DMS114 treated with DMSO at 0.1 percent for 48 hours (cell line): Measurements from ENCODE around the gene MCC.

Experiments
- DNase-seq: peaks from one replicate; lab custom pipeline; 2025; ENCODE audit not compliant: unreplicated experiment; lab: John Stamatoyannopoulos, UW

Gene MCC

DNA sequence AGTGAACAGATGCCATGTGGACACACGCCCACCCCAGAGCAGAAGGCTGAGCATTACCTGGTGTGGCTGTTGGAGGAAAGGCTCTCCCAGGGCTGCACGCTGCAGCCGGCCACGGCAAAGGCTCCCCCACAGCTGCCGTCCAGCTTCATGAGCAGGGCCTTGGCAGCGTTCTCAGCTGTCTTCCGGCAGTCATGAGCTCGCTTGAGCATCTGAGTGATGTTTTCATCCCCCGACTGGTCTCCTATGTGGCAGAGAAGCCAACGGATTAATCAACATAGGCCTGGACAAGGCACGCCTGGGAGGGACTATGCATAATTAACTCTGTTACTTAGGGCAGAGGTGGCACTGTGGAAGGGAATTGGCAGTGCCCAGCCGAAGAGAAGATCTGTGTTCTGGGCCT lies 424.3 kb downstream of the MCC start:
- no peak for DNase-seq

DNA sequence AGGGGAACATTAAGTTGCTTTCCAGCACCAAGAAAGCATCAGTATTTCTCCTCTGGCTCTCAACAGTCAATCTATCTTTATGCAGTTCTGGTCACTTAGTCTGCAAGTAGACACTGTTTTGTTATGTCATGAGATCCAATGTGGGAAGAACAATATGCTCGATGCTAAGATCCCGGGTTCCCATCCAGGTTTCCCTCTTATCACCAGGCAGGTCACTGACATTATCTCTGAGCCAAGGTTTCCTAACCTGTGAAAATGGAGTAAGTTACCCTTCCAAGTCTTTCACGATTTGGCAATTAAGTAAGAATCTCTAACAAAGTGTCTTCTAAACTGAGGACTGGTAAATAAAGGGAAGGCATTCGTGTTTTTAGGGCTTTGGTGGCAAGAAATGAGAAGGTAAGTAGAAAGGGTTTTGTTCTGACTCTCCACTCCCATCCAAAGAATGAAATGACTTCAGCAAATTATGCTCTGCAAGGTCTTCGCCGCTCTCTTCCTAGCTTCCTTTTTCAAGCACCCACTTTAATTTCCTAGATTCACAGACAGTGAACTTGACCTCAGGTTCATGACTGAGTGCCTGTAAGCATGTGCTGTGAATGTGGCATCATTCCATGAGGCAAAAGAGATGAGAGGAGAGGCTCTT lies 425.3 kb downstream of the MCC start:
- DNase-seq: no peak

DNA sequence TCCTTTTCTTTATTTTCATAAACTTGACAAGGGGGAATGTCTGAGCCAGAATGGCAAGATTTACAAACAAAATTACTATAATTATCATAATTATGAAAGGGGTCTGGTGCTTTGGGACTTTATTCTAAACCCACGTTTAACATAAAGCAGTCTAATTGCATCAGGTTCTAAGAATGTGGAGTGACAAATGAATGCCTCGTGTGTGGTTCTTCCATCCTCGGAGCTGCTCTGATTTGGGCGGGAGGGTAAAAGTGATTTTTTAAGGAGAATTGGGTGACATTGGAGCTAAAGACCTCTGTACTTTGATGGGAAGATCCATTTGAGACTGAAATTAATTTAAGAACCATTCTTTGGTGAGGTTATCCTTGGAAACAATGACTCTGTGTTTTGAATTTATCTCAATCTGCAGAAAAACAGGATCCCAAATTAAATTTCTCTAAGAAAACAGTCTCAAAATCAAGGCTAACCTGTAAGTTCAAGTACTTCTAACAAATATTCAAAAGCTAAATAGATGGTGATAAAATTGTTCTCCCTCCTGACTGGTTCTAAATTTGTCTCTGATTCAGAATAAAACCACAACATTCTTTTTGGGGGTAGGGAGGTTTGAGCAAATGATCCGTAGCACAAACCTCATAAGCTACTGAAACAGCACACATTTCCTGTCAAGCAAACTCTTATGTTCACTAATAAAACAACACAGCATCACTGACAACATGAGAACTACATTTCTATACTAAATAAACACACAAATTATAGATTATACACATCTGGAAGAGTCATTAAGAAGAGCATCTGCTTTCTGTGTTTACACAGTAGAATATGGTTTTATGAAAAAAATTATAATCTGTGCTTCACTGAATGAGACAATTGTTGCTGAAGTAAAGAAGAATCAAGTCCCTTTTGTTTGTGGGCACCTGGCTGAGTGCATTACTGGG lies 426.1 kb downstream of the MCC start:
- DNase-seq: no peak

DNA sequence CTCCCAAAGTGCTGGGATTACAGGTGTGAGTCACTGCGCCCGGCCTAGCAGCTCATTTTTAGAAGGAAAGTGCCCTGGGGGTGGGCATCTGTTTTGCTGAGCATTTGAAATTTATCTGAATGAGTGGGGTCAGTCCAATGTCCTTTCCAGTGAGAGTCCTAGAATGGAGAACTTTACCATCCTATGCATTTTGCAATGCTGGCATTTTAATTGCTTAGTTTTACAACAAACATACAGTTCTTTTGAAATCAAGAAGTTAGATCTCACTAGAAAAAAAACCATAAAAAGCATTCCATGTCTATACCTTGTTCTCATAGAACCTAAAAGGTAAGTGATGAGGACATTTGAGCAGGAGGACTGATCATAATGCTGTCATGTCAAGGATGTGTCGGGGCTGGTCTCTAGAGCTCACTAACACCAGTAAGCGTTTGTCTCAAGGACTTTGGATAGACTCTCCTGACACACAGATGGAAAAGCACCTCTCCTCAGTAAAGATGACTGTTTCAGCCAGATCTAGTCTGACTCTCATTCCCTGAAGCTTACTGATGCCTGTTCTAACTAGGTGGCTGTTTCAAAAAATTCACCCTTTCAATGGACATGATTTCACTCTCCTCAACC lies 427.7 kb downstream of the MCC start:
- no peak for DNase-seq

DNA sequence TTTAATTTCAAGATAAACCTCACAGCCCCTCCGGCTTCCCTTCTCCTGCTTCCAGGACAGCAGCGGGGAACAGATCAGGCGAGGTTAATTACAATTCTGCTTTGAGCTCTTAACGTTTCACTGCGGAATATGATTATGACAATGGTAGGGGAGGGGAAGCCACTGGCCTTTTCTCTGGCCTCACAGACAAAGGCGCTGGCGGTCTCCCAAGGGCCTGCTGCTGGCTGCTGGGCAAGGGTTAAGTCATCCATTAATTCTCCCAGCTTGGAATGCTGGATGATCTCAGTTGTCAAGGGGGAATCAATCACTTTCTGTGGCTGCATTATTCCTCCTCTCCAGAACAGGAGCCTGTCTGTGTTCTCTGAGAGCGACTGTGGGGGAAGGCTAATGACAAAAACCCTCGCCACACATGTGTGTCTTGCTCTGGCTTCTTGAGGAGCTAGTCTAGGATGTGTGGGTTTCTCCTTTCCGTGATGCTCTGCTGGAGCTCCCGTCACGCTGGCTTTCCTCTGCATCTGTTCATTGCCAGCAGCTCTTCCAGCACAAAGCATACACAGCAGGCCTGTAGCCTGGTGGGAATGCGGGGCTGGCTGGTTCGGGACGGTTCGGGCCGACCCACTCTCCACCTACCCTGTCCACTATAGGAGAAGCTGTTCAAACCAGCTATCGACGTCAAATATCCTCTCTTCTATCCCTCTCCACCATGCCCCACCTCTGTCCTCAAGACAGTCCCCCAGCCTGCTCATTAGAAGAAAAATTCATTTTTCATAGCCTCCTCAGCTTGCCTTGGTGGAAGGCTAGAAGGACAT lies 428.8 kb downstream of the MCC start:
- DNase-seq: no peak

- no peak for DNase-seq
These were observed 429.5 kb downstream of the MCC start for GRCh38 chr5:113058706-113059226.

- DNase-seq: no peak
These were observed 430.0 kb downstream of the MCC start for GRCh38 chr5:113058269-113058668.

GRCh38 chr5:113057557-113057984 lies 430.7 kb downstream of the MCC start:
- no peak for DNase-seq

GRCh38 chr5:113056988-113057387 lies 431.3 kb downstream of the MCC start:
- no peak for DNase-seq

DNA sequence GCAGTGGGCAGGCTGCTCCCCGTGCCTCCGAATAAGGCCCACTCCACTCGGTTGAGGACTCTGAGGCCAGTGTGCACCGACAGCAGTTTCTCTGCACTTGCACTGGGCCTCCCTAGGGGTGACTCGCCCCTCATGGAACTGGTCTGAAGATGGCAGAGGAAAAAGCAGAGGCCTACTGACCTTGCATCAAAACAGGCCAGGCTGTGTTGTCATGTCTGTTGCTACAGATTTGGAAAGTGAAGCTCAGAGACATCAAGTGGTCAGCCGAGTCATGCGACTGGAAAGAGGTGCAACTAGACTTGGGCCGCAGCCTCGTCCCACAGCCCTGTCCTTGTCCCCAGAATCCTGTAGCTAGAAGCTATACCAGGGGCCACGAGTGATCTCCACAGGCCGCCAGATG lies 433.4 kb downstream of the MCC start:
- no peak for DNase-seq

- no peak for DNase-seq
These were observed 434.7 kb downstream of the MCC start for GRCh38 chr5:113053511-113053995.

DNA sequence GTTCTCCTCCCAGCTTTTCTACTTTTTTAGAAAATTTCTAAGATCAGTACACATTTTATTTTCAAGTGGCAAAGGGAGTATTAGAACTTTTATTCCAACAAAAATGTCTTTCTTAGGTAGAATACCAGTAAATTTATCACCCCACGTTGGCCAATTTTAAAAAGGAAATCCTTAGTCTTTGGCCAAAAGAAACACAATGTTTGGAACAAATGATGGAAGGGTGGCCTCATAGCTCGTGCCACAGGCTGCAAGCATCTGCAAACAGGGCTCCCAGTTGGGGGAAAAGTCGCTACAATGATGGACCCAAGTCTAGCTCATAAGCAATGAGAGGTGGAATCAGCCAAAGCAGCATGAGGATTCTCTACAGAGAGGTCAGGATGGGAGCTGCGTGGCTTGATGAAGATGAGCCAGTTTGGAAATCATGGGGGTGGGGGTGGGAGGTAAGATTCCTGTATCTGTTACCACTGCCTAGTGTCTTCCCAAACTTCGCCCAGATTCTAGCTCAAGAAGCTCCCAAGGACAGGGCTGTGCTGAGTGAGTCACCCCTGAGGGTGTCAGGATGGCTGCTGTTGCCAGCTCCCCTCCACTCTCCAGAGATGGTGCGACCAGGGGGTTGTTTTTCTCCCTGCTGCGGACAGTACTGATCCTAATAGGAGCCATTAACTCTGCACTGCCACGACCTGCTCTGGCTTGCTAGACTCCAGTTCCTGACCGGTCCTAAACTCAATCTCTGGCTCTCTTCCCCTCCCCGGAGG lies 436.0 kb downstream of the MCC start:
- DNase-seq: no peak

GRCh38 chr5:113050721-113051382 lies 437.4 kb downstream of the MCC start:
- no peak for DNase-seq

GRCh38 chr5:113048931-113049330 lies 439.3 kb downstream of the MCC start:
- DNase-seq: no peak

DNA sequence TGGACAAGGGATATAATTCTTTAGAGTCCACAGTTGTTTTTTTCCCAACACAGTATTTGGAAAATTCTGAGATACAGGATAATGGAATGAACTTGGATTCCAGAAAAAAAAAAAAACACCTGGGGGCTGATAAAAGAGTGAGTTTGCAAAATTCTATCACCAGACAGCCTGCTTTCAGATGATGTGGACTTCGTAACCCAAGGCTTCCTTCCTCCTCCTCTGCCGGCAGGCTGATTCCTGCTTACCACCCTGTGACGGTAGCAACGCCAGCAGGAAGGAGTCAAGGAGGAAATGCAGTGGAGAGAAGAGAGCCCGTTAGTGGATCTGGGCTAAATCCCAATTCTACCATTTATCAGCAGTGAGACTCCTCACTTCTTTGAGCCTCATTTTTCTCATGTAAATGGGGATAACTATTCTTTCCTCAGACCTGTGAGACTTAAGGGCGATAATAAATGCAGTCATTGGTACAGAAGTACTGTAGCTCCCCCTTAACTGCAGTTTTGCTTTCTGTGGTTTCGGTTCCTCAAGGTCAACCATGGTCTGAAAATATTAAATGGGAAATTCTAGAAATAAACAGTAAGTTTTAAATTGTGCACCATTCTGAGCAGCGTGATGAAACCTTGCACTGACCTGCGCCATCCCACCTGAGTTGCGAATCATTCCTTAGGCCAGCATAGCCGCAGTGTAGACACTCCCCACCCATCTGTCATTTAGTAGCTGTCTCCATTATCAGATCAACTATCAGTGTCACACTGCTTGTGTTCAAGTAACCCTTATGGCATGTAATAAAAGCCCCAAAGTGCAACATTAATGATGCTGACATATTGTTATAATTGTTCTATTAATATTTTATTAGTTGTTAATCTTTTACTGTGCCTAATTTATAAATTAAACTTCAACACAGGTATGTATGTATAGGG lies 440.3 kb downstream of the MCC start:
- no peak for DNase-seq

GRCh38 chr5:113047234-113047633 lies 441.0 kb downstream of the MCC start:
- no peak for DNase-seq

DNA sequence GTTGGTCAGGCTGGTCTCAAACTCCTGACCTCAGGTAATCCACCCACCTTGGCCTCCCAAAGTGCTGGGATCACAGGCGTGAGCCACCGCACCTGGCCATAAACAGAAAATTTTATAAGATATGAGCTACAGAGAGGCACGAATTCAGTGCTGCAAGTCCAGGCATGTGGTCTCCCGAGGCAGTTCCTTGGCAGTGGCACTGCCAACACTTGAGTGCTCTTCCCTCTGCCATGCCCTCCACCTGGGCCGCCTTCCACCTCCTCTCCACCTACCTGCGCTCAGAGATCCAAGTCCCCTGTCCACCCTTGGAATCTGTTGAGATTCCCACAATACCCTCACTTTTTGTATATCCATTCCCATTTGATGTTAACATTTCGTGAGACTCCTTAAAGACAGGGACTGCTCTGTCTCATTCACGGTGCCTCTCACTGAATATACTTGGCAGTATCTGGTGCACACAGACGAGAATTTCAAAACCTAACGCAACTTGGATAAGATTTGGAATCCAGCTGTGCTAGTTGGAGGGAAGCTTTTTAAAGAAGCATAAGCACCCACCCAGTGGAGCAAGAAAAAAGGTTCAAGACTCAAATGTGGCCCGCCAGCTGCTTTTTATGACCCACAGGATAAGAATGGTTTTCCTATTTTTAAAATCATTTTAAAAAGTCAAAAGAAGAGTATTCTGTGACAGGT lies 443.3 kb downstream of the MCC start:
- no peak for DNase-seq

DNA sequence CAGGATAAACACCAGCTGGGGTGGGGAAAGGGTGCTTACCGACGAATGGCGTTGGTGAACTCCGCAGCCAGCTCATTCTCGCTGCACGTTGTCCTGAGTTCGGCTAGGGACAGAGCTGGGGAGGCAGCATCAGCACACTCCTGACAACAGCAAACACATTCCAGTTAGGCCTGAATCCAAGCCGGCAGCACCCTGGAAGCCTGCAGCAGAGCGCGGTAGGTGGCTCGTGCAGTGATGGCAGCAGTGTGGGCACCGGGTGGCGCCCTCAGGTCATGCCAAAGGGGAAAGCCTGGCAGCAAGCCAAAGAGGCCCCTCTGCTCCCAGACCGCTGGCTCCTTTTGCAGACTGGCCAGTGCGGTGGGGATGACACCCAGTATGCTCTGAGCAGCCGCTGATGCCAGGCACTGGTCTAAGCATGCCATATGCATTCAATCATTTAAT lies 444.7 kb downstream of the MCC start:
- DNase-seq: no peak
